Measurements from ENCODE around the gene HINT3. TPM values are rescaled to one million over a fixed set of nuclear protein-coding genes. Genes with fewer than 3 reads are reported as not detected.
"Not testable (repeated sequence)": the region's sequence is repeated elsewhere in the genome, so short reads cannot be mapped to it uniquely, and the experiment has no call there.

HINT3 gene
- total RNA-seq, 5 donors from 2014 or later (not counting 1 experiment from before 2014, with no cell fraction given) = 8.5 to 11.7 (median 10.5) TPM

DNA sequence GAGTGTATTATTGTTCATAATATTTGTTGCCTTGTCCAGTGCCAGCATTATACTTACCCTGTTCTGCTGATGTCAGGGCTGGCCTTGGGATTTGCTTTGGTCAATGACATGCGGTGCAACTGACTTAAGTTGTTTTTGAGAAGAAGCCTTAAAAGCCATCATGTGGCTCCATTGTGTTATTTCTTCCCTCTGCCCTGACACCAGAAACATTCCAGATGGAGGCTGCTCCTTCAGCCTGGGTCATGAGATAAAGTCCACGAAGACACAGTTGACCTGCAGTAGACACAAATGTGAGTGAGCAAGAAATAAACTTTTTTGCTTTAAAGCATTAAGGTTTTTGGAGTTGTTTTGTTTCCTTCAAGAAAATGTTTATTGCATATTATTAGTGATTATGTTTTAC, 7.5 kb upstream of the HINT3 start:
- WGBS (ENCODE audit: insufficient coverage) = no CpG with 5 or more reads among the region's 2 CpGs
- no peak overlapping the region for H3K27ac Mint-ChIP-seq
- H3K36me3 Mint-ChIP-seq = no peaks in the 10 kb centered on the region
- ATAC-seq (replicated peaks in 1 of 4) (no peak), DNase-seq (no peak)
- Histone ChIP-seq H3K4me3 (ENCODE audit: control insufficient read depth in 1 of 2, extremely low read depth in 1 of 2, low read length in 1 of 2) (no peak overlapping the region), H3K4me1 (ENCODE audit: control insufficient read depth in 1 of 2, extremely low read depth in 1 of 2, insufficient read depth in 2 of 2, low read length in 2 of 2) (no peaks in the 10 kb centered on the region), H3K9me3 (no peaks in the 10 kb centered on the region), H3K36me3 (ENCODE audit: control insufficient read depth in 2 of 2, extremely low read depth in 1 of 2, insufficient read depth in 1 of 2, low read length in 1 of 2) (no peaks in the 10 kb centered on the region), H3K27me3 (replicated peaks in 1 of 2; ENCODE audit: control insufficient read depth in 2 of 2, extremely low read depth in 1 of 2, insufficient read depth in 2 of 2, low read length in 1 of 2) (peaks cover 0 to 7% of the 10 kb centered on the region in 2 experiments), H3K27ac (ENCODE audit: low read length) (no peak overlapping the region)
- H3K9me3 Mint-ChIP-seq = no peaks in the 10 kb centered on the region
- H3K27me3 Mint-ChIP-seq = peaks cover 3 to 11% of the 10 kb centered on the region in 2 donors
- ChIA-PET CTCF (no interaction called here), POLR2A (interaction anchor here in 1 of 2 donors (0.7 kb wide), 1 partner anchor 51 kb away, joined by 3 read pairs; no protein-coding TSS in a partner anchor)
- peaks cover 0 to 3% (median under 1%) of the 10 kb centered on the region in 3 donors for H3K4me1 Mint-ChIP-seq
- no peak overlapping the region for H3K4me3 Mint-ChIP-seq

DNA sequence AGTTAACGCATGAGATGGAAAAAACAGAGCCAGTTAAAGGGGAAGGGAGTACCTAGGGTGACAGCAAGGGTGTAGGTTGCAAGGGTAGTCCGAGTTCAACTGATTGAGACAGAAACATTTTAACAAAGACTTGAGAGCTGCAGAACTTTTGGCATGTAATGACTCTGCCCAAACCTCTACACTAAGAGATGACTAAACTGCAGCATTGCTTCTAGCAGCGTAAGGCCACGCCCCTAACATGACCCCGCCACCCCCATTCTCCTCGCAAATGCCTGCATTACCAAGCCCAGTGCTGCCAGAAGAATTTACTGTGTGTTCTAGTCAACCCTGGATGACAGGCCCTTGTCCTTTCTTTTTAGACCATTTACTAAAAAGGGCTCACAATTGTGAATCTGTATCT, 6.3 kb upstream of the HINT3 start:
- Mint-ChIP-seq H3K36me3 (no peaks in the 10 kb centered on the region), H3K4me1 (peaks cover 0 to 3% (median 0%) of the 10 kb centered on the region in 3 donors), H3K27ac (no peak overlapping the region), H3K9me3 (no peaks in the 10 kb centered on the region), H3K4me3 (no peak overlapping the region), H3K27me3 (peaks cover 3 to 11% of the 10 kb centered on the region in 2 donors)
- Histone ChIP-seq H3K36me3 (ENCODE audit: control insufficient read depth in 2 of 2, extremely low read depth in 1 of 2, insufficient read depth in 1 of 2, low read length in 1 of 2) (no peaks in the 10 kb centered on the region), H3K9me3 (no peaks in the 10 kb centered on the region), H3K4me3 (ENCODE audit: control insufficient read depth in 1 of 2, extremely low read depth in 1 of 2, low read length in 1 of 2) (no peak overlapping the region), H3K4me1 (ENCODE audit: control insufficient read depth in 1 of 2, extremely low read depth in 1 of 2, insufficient read depth in 2 of 2, low read length in 2 of 2) (no peaks in the 10 kb centered on the region), H3K27ac (ENCODE audit: low read length) (no peak overlapping the region), H3K27me3 (replicated peaks in 1 of 2; ENCODE audit: control insufficient read depth in 2 of 2, extremely low read depth in 1 of 2, insufficient read depth in 2 of 2, low read length in 1 of 2) (peaks cover 0 to 7% of the 10 kb centered on the region in 2 experiments)
- WGBS (ENCODE audit: insufficient coverage) = 65% methylated on average over 5 of the region's 6 CpGs
- no peak for ATAC-seq (replicated peaks in 1 of 4)
- POLR2A ChIA-PET = interaction anchor here in 1 of 2 donors (1.0 kb wide), 1 partner anchor 20 kb away, joined by 3 read pairs; no protein-coding TSS in a partner anchor
- no peak for DNase-seq
- CTCF ChIA-PET = no interaction called here

DNA sequence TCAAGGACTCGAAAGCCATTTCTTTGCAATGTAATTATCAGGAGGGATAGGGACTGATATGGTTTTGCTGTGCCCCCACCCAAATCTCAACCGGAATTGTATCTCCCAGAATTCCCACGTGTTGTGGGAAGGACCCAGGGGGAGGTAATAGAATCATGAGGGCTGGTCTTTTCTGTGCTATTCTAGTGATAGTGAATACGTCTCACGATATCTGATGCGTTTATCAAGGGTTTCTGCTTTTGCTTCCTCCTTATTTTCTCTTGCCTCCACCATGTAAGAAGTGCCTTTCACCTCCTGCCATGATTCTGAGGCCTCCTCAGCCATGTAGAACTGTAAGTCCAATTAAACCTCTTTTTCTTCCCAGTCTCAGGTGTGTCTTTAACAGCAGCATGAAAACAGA, 5.9 kb upstream of the HINT3 start:
- H3K9me3 Mint-ChIP-seq; H3K4me1 ChIP-seq (ENCODE audit: control insufficient read depth in 1 of 2, extremely low read depth in 1 of 2, insufficient read depth in 2 of 2, low read length in 2 of 2); DNase-seq; H3K4me3 Mint-ChIP-seq; H3K27ac ChIP-seq (ENCODE audit: low read length); H3K4me1 Mint-ChIP-seq; ATAC-seq (replicated peaks in 1 of 4); H3K27ac Mint-ChIP-seq; H3K36me3 Mint-ChIP-seq; H3K9me3 ChIP-seq; H3K36me3 ChIP-seq (ENCODE audit: control insufficient read depth in 2 of 2, extremely low read depth in 1 of 2, insufficient read depth in 1 of 2, low read length in 1 of 2); H3K4me3 ChIP-seq (ENCODE audit: control insufficient read depth in 1 of 2, extremely low read depth in 1 of 2, low read length in 1 of 2); H3K27me3 ChIP-seq (replicated peaks in 1 of 2; ENCODE audit: control insufficient read depth in 2 of 2, extremely low read depth in 1 of 2, insufficient read depth in 2 of 2, low read length in 1 of 2): not testable (repeated sequence)
- no CpG with 5 or more reads among the region's 6 CpGs for WGBS (ENCODE audit: insufficient coverage)
- peaks cover 3 to 11% of the 10 kb centered on the region in 2 donors for H3K27me3 Mint-ChIP-seq
- ChIA-PET POLR2A (interaction anchor here in 1 of 2 donors (1.0 kb wide), 1 partner anchor 19 kb away, joined by 3 read pairs; no protein-coding TSS in a partner anchor), CTCF (interaction anchor here in 1 of 2 donors (0.9 kb wide), 1 partner anchor 44 kb away, joined by 4 read pairs; no protein-coding TSS in a partner anchor)

DNA sequence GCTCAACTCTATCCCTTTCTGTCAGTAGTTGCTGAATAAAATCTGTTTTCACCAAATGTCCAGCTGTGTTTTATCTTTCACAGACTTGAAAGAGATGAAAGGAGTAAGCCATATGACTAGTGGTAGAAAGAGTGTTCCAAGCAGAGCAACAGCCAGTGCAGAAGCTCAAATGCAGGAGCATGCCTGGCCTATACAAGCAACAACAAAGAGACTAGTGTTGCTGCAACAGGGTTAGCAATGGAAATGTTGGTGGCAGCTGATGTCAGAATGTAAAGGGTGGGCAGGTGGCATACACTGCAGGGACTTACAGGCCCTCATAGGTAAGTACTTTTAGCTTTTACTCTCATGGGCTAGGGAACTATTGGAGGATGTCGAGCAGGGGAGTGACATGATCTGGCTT, 5.2 kb upstream of the HINT3 start:
- H3K27ac Mint-ChIP-seq = no peak overlapping the region
- no peak overlapping the region for H3K4me3 Mint-ChIP-seq
- H3K9me3 Mint-ChIP-seq = no peaks in the 10 kb centered on the region
- peaks cover 3 to 11% of the 10 kb centered on the region in 2 donors for H3K27me3 Mint-ChIP-seq
- no peak for ATAC-seq (replicated peaks in 1 of 4)
- POLR2A ChIA-PET = interaction anchor here in 1 of 2 donors (1.0 kb wide), 1 partner anchor 19 kb away, joined by 3 read pairs; no protein-coding TSS in a partner anchor
- Histone ChIP-seq H3K4me1 (ENCODE audit: control insufficient read depth in 1 of 2, extremely low read depth in 1 of 2, insufficient read depth in 2 of 2, low read length in 2 of 2) (no peaks in the 10 kb centered on the region), H3K27me3 (replicated peaks in 1 of 2; ENCODE audit: control insufficient read depth in 2 of 2, extremely low read depth in 1 of 2, insufficient read depth in 2 of 2, low read length in 1 of 2) (peaks cover 0 to 7% of the 10 kb centered on the region in 2 experiments), H3K27ac (ENCODE audit: low read length) (no peak overlapping the region), H3K36me3 (ENCODE audit: control insufficient read depth in 2 of 2, extremely low read depth in 1 of 2, insufficient read depth in 1 of 2, low read length in 1 of 2) (no peaks in the 10 kb centered on the region), H3K9me3 (no peaks in the 10 kb centered on the region), H3K4me3 (ENCODE audit: control insufficient read depth in 1 of 2, extremely low read depth in 1 of 2, low read length in 1 of 2) (no peak overlapping the region)
- CTCF ChIA-PET = interaction anchor here in 1 of 2 donors (0.9 kb wide), 1 partner anchor 44 kb away, joined by 4 read pairs; no protein-coding TSS in a partner anchor
- WGBS (ENCODE audit: insufficient coverage) = 100% methylated on average over 1 of the region's 1 CpG
- no peak for DNase-seq
- H3K4me1 Mint-ChIP-seq = peaks cover 0 to 9% (median 5%) of the 10 kb centered on the region in 3 donors
- no peaks in the 10 kb centered on the region for H3K36me3 Mint-ChIP-seq

DNA sequence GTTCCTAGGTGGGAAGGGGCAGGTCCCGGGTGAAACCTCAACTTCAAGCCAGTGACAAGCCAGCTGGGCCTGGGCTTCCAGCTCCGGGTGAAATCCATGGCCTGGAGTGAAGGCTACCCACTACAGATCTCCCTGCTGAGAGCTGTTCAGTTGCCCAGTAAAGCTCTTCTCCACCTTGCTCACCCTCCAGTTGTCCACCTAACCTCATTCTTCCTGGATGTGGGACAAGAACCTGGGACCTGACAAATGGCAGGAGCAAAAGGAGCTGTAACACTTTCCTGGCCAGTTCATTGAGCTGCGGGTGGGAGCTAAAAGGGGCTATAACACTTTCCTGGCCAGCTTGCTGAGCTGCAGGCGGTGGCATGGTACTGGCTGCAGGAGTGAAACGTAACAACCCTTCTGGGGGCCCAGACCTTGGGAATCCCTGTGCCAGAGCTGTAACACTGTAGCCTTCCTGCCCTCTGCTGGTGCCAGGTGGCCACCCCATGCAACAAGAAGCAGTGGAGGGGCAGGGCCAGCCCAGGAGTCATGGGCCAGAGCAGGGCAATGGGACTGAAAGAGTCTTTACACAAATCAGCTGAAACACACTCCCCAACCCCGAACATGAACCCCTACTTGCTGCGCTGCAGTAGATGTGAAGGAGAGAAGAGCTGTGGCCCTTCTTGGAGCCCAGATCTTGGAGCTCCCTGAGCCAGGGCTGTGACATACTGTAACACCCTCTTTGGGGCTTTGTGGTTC, 3.6 kb upstream of the HINT3 start:
- ChIA-PET CTCF (interaction anchor here (0.6 to 1.2 kb wide), 2 partner anchors 64 to 161 kb away, joined by 3 read pairs; no protein-coding TSS in a partner anchor), POLR2A (no interaction called here)
- peaks cover 0 to 7% of the 10 kb centered on the region in 2 experiments for H3K27me3 ChIP-seq (replicated peaks in 1 of 2; ENCODE audit: control insufficient read depth in 2 of 2, extremely low read depth in 1 of 2, insufficient read depth in 2 of 2, low read length in 1 of 2)
- 76% methylated on average over 4 of the region's 7 CpGs for WGBS (ENCODE audit: insufficient coverage)
- ATAC-seq (replicated peaks in 1 of 4) (no peak), DNase-seq (peak in 1 of 35 experiments; percentile 8)
- H3K27ac ChIP-seq (ENCODE audit: low read length) = no peak overlapping the region
- H3K9me3 ChIP-seq = no peaks in the 10 kb centered on the region
- H3K4me1 ChIP-seq (ENCODE audit: control insufficient read depth in 1 of 2, extremely low read depth in 1 of 2, insufficient read depth in 2 of 2, low read length in 2 of 2) = peaks cover 2 to 9% of the 10 kb centered on the region in 2 experiments
- Mint-ChIP-seq H3K27me3 (peaks cover 3 to 11% of the 10 kb centered on the region in 2 donors), H3K27ac (no peak overlapping the region), H3K36me3 (no peaks in the 10 kb centered on the region), H3K4me1 (peaks cover 0 to 9% (median 7%) of the 10 kb centered on the region in 3 donors), H3K4me3 (no peak overlapping the region), H3K9me3 (no peaks in the 10 kb centered on the region)
- H3K4me3 ChIP-seq (ENCODE audit: control insufficient read depth in 1 of 2, extremely low read depth in 1 of 2, low read length in 1 of 2) = no peak overlapping the region
- no peaks in the 10 kb centered on the region for H3K36me3 ChIP-seq (ENCODE audit: control insufficient read depth in 2 of 2, extremely low read depth in 1 of 2, insufficient read depth in 1 of 2, low read length in 1 of 2)

DNA sequence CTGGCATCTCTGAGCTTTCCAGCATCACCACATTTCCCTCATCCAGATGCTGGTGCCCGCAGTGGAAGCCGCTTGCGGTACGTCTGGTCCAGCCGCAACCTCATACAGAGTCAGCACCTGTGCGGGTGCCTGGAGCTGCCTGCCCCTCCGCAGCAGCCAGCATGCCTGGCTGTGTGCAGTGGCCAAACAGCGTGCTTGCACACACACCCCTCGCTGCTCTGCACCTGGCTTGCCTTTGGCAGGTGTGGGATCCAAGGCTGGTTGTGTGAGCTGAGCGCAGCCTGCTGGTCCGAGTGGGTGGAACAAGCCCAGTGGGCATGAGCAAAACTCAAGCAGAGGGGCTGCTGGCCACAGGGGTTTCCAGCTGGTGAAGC, 3.1 kb upstream of the HINT3 start:
- DNase-seq = peak in 1 of 35 experiments; percentile 5
- Mint-ChIP-seq H3K4me3 (no peak overlapping the region), H3K9me3 (no peaks in the 10 kb centered on the region), H3K4me1 (peaks cover 0 to 9% (median 7%) of the 10 kb centered on the region in 3 donors), H3K27me3 (peaks cover 3 to 11% of the 10 kb centered on the region in 2 donors), H3K27ac (no peak overlapping the region), H3K36me3 (no peaks in the 10 kb centered on the region)
- 82% methylated on average over 10 of the region's 11 CpGs for WGBS (ENCODE audit: insufficient coverage)
- ChIA-PET POLR2A (no interaction called here), CTCF (interaction anchor here (0.6 to 1.2 kb wide), 2 partner anchors 64 to 162 kb away, joined by 3 read pairs; no protein-coding TSS in a partner anchor)
- Histone ChIP-seq H3K4me3 (ENCODE audit: control insufficient read depth in 1 of 2, extremely low read depth in 1 of 2, low read length in 1 of 2) (no peak overlapping the region), H3K27me3 (replicated peaks in 1 of 2; ENCODE audit: control insufficient read depth in 2 of 2, extremely low read depth in 1 of 2, insufficient read depth in 2 of 2, low read length in 1 of 2) (peaks cover 0 to 7% of the 10 kb centered on the region in 2 experiments), H3K27ac (ENCODE audit: low read length) (no peak overlapping the region), H3K36me3 (ENCODE audit: control insufficient read depth in 2 of 2, extremely low read depth in 1 of 2, insufficient read depth in 1 of 2, low read length in 1 of 2) (no peaks in the 10 kb centered on the region), H3K4me1 (ENCODE audit: control insufficient read depth in 1 of 2, extremely low read depth in 1 of 2, insufficient read depth in 2 of 2, low read length in 2 of 2) (peaks cover 7 to 14% of the 10 kb centered on the region in 2 experiments), H3K9me3 (no peaks in the 10 kb centered on the region)
- ATAC-seq (replicated peaks in 1 of 4) = no peak
